ENCODE data around the gene EMILIN3. TPM values are rescaled to one million over a fixed set of nuclear protein-coding genes. Genes with fewer than 3 reads are reported as not detected.

The EMILIN3 gene
- total and polyA plus RNA-seq, 2 of the 8 experiments (the other 6 are each of a cell fraction or from before 2014, with no cell fraction given), result 3.8 to 5.2 TPM

DNA sequence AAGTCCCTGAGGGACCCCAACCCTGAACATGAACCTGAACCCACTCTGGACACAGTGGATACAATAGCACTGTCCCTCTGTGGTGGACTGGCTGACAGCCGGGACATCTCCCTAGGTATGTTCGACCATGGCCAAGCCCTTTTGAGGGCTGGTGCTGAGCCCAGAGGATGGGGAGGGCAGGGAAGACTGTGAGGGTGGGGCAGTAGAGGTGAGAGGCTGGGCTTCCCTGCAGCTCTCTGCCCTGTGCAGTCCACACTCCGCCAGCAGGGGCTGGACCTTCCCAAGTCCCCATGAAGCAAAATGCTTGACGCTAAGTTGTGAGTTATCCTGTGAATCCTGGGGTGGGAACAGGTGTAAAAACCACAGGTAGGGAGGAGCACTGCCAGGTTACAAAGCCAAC lies 14.5 kb downstream of the EMILIN3 start:
- no peaks in the 10 kb centered on the region for H3K9me3 ChIP-seq (ENCODE audit: insufficient read depth in 2 of 2, low read depth in 1 of 2, low read length in 1 of 2)
- H3K27ac ChIP-seq (ENCODE audit: low read depth, low read length), result no peak overlapping the region
- H4K5ac ChIP-seq (ENCODE audit: insufficient read length, low read depth, low read length), result no peak overlapping the region
- ChIA-PET POLR2A (ENCODE audit: partially characterized antibody) (no interaction called here), CTCF (ENCODE audit: partially characterized antibody) (interaction anchor here (0.8 to 3.5 kb wide), 14 partner anchors 9 to 132 kb away, joined by 3 to 23 read pairs (median 4); partner anchors contain the start of genes EMILIN3 and LPIN3)
- no peak overlapping the region for H3K9ac ChIP-seq (replicated peaks in 1 of 4; ENCODE audit: extremely low read depth in 1 of 4, low read depth in 3 of 4, low read length in 3 of 4)
- H3K23me2 ChIP-seq (ENCODE audit: low read depth, low read length), result no peaks in the 10 kb centered on the region; the same call in 1 of the 2 replicates
- no peak overlapping the region for H3K4ac ChIP-seq (replicated peaks; ENCODE audit: insufficient read length, low read depth, low read length)
- WGBS, 2 experiments (ENCODE audit: extremely low coverage in 1 of 2, insufficient coverage in 1 of 2, insufficient read length in 1 of 2, insufficient replicate concordance in 2 of 2, low coverage in 1 of 2, low lambda C conversion rate in 2 of 2, missing lambda C conversion rate in 1 of 2), result 88% methylated on average over 4 of the region's 4 CpGs; no CpG with 5 or more reads in 1 of the 2 experiments
- no peaks in the 10 kb centered on the region for H3K27me3 ChIP-seq (replicated peaks in 1 of 4; ENCODE audit: control insufficient read depth in 3 of 4, extremely low read depth in 1 of 4, insufficient read depth in 3 of 4, low read length in 3 of 4)
- H2BK15ac ChIP-seq (ENCODE audit: low read length), result no peak overlapping the region
- H3K4me1 ChIP-seq (replicated peaks in 1 of 4; ENCODE audit: control insufficient read depth in 3 of 4, insufficient read depth in 4 of 4, low read length in 3 of 4), result no peaks in the 10 kb centered on the region; a peak in 1 of 7 replicates
- no peak overlapping the region for H3K18ac ChIP-seq (ENCODE audit: extremely low read depth, low read length)
- no peak overlapping the region for H2AFZ ChIP-seq (ENCODE audit: low read length)
- H3K79me2 ChIP-seq (ENCODE audit: control insufficient read depth in 1 of 2, insufficient read depth in 2 of 2, low read length in 2 of 2), result no peaks in the 10 kb centered on the region
- H2AK5ac ChIP-seq (ENCODE audit: low read depth, low read length), result no peak overlapping the region
- TF ChIP-seq RAD21 (IDR thresholded peaks at IDR 0.05 in 1 of 2, conservative IDR thresholded peaks at IDR 0.05 in 1 of 2; ENCODE audit: low read depth in 2 of 2, low read length in 2 of 2), result peak in 1 of 2 experiments; percentile 33; a peak in 1 of 4 replicates
- TF ChIP-seq GTF2F1 (IDR thresholded peaks at IDR 0.05; ENCODE audit: borderline replicate concordance, low read depth, low read length), result no peak
- TF ChIP-seq, protein P1, sequence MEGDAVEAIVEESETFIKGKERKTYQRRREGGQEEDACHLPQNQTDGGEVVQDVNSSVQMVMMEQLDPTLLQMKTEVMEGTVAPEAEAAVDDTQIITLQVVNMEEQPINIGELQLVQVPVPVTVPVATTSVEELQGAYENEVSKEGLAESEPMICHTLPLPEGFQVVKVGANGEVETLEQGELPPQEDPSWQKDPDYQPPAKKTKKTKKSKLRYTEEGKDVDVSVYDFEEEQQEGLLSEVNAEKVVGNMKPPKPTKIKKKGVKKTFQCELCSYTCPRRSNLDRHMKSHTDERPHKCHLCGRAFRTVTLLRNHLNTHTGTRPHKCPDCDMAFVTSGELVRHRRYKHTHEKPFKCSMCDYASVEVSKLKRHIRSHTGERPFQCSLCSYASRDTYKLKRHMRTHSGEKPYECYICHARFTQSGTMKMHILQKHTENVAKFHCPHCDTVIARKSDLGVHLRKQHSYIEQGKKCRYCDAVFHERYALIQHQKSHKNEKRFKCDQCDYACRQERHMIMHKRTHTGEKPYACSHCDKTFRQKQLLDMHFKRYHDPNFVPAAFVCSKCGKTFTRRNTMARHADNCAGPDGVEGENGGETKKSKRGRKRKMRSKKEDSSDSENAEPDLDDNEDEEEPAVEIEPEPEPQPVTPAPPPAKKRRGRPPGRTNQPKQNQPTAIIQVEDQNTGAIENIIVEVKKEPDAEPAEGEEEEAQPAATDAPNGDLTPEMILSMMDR (IDR thresholded peaks at IDR 0.05; ENCODE audit: control extremely low read depth in 1 of 3, insufficient read depth in 1 of 3, low read depth in 1 of 3, low read length in 3 of 3), result peak; percentile 36 to 60 (median 53); a peak in 3 of 4 replicates
- H2BK120ac ChIP-seq (replicated peaks; ENCODE audit: low read depth, low read length), result no peak overlapping the region
- H3K36me3 ChIP-seq (ENCODE audit: control insufficient read depth in 2 of 4, insufficient read depth in 4 of 4, low read length in 3 of 4), result no peaks in the 10 kb centered on the region
- no peak overlapping the region for H2BK12ac ChIP-seq (ENCODE audit: low read depth, low read length)
- no peak overlapping the region for H3K4me2 ChIP-seq (ENCODE audit: insufficient read depth in 1 of 2, low read depth in 2 of 2, low read length in 2 of 2)
- no peak overlapping the region for H2BK5ac ChIP-seq (ENCODE audit: low read depth, low read length)
- no peak for DNase-seq (ENCODE audit: low read depth in 1 of 2, low spot score in 2 of 2)
- H2BK20ac ChIP-seq (ENCODE audit: low read length), result no peak overlapping the region
- no peak overlapping the region for H3K56ac ChIP-seq (replicated peaks; ENCODE audit: insufficient read length, low read depth, low read length)
- no peak overlapping the region for H4K8ac ChIP-seq (ENCODE audit: extremely low read depth, insufficient read depth, low read length)
- H3K4me3 ChIP-seq (ENCODE audit: extremely low read depth in 1 of 4, insufficient read depth in 2 of 4, low read depth in 3 of 4, low read length in 4 of 4), result no peak overlapping the region
- H4K91ac ChIP-seq (replicated peaks; ENCODE audit: insufficient read length, low read length), result no peak overlapping the region
- H4K20me1 ChIP-seq (replicated peaks in 1 of 2; ENCODE audit: control insufficient read depth in 1 of 2, insufficient read depth in 2 of 2, low read length in 2 of 2), result peaks cover 0 to 1% of the 10 kb centered on the region in 2 experiments
- no peaks in the 10 kb centered on the region for H3K79me1 ChIP-seq (ENCODE audit: low read depth, low read length)
- no peak overlapping the region for H3K14ac ChIP-seq (ENCODE audit: insufficient read length)
- no peak overlapping the region for H3K23ac ChIP-seq (ENCODE audit: insufficient read length)
- FAIRE-seq, result no peak

Measured in H1 (cell line).